GM21423 (cell line): ENCODE measurements around the gene LTBP3.

Experiments used
- ATAC-seq: cut with Tn5 transposase; IDR thresholded peaks from one replicate; pipeline ENCODE4 v1.9.1; 2021; ENCODE audit warnings: mild to moderate bottlenecking, moderate library complexity; ENCODE audit not compliant: unreplicated experiment

Gene LTBP3

GRCh38 chr11:65586247-65586630 is 28.1 kb upstream of the LTBP3 start:
- ATAC-seq: no peak

GRCh38 chr11:65585396-65586246 is 27.5 kb upstream of the LTBP3 start:
- no peak for ATAC-seq

- no peak for ATAC-seq
These were observed 26.6 kb upstream of the LTBP3 start for GRCh38 chr11:65584723-65585171.

- ATAC-seq: no peak
These were observed 25.9 kb upstream of the LTBP3 start for GRCh38 chr11:65584106-65584505.

- ATAC-seq: no peak
These were observed 25.4 kb upstream of the LTBP3 start for GRCh38 chr11:65583589-65583988.

GRCh38 chr11:65581928-65582327 is 23.8 kb upstream of the LTBP3 start:
- ATAC-seq: no peak

- ATAC-seq: no peak
These were observed 22.6 kb upstream of the LTBP3 start for GRCh38 chr11:65580756-65581155.

GRCh38 chr11:65580031-65580692 is 22.0 kb upstream of the LTBP3 start:
- no peak for ATAC-seq

- ATAC-seq: no peak
These were observed 21.1 kb upstream of the LTBP3 start for GRCh38 chr11:65579291-65579690.

- ATAC-seq: no peak
These were observed 20.5 kb upstream of the LTBP3 start for GRCh38 chr11:65578667-65579066.

GRCh38 chr11:65578134-65578533 is 20.0 kb upstream of the LTBP3 start:
- no peak for ATAC-seq

GRCh38 chr11:65577756-65578109 is 19.6 kb upstream of the LTBP3 start:
- no peak for ATAC-seq

- ATAC-seq: no peak
These were observed 19.0 kb upstream of the LTBP3 start for GRCh38 chr11:65576867-65577755.

GRCh38 chr11:65576232-65576866 is 18.2 kb upstream of the LTBP3 start:
- ATAC-seq: no peak

- ATAC-seq: no peak
These were observed 17.5 kb upstream of the LTBP3 start, which contains the start of gene EHBP1L1 for GRCh38 chr11:65575568-65576231. Gene EHBP1L1 (plus strand): TSS chr11:65576053. CDS start chr11:65576303, 250 bp downstream.

GRCh38 chr11:65574811-65575567 is 16.8 kb upstream of the LTBP3 start:
- ATAC-seq: no peak

- peak; percentile 27 for ATAC-seq
These were observed 16.1 kb upstream of the LTBP3 start for GRCh38 chr11:65574109-65574810.

GRCh38 chr11:65573391-65574079 is 15.4 kb upstream of the LTBP3 start:
- ATAC-seq: no peak
